ENCODE measurements around the gene URM1.

URM1 gene

GRCh38 chr9:128416014-128416413, 44.8 kb downstream of the URM1 start:
- Histone ChIP-seq H2AFZ (ENCODE audit: low read length) (no peak overlapping the region), H3K9me3 (ENCODE audit: insufficient read depth, low read depth, low read length) (no peaks in the 10 kb centered on the region)
- no peak for TF ChIP-seq EZH2phosphoT487 (IDR thresholded peaks at IDR 0.05; ENCODE audit: borderline replicate concordance)
- no peak for TF ChIP-seq CTCF (conservative IDR thresholded peaks at IDR 0.05; ENCODE audit: low read length)

GRCh38 chr9:128416432-128417019, 45.4 kb downstream of the URM1 start:
- H3K9me2 ChIP-seq (replicated peaks; ENCODE audit: low read depth, low read length), result no peaks in the 10 kb centered on the region
- H3K27me3 ChIP-seq (ENCODE audit: insufficient read depth, low read length, poor library complexity, severe bottlenecking), result no peaks in the 10 kb centered on the region
- no peak overlapping the region for H3K9ac ChIP-seq (ENCODE audit: low read depth, low read length, poor library complexity, severe bottlenecking)
- no peaks in the 10 kb centered on the region for H3K9me3 ChIP-seq (ENCODE audit: insufficient read depth, low read depth, low read length)
- H3F3A ChIP-seq (ENCODE audit: low read depth), result no peaks in the 10 kb centered on the region
- H3K4me1 ChIP-seq (ENCODE audit: insufficient read depth, low read length, poor library complexity, severe bottlenecking), result peaks cover 8% of the 10 kb centered on the region
- no peaks in the 10 kb centered on the region for H3K36me3 ChIP-seq (ENCODE audit: insufficient read depth, low read length)
- TF ChIP-seq CTCF (conservative IDR thresholded peaks at IDR 0.05; ENCODE audit: low read length) (no peak), EZH2phosphoT487 (IDR thresholded peaks at IDR 0.05; ENCODE audit: borderline replicate concordance) (no peak)
- no peaks in the 10 kb centered on the region for H4K20me1 ChIP-seq (ENCODE audit: insufficient read depth, low read length, poor library complexity, severe bottlenecking)
- no peak overlapping the region for H2AFZ ChIP-seq (ENCODE audit: low read length)
- H3K4me3 ChIP-seq (ENCODE audit: low read length, poor library complexity, severe bottlenecking), result no peak overlapping the region
- H3K4me2 ChIP-seq (ENCODE audit: low read depth, low read length, poor library complexity, severe bottlenecking), result no peak overlapping the region
- H3K79me2 ChIP-seq (ENCODE audit: insufficient read depth, low read length), result no peaks in the 10 kb centered on the region

More at GRCh38 chr9:128416014-128416413, 44.8 kb downstream of the URM1 start:
- Histone ChIP-seq H3K4me1 (ENCODE audit: insufficient read depth, low read length, poor library complexity, severe bottlenecking) (peaks cover 3% of the 10 kb centered on the region), H4K20me1 (ENCODE audit: insufficient read depth, low read length, poor library complexity, severe bottlenecking) (no peaks in the 10 kb centered on the region), H3K4me2 (ENCODE audit: low read depth, low read length, poor library complexity, severe bottlenecking) (no peak overlapping the region), H3K9ac (ENCODE audit: low read depth, low read length, poor library complexity, severe bottlenecking) (no peak overlapping the region), H3K4me3 (ENCODE audit: low read length, poor library complexity, severe bottlenecking) (no peak overlapping the region), H3F3A (ENCODE audit: low read depth) (no peaks in the 10 kb centered on the region), H3K36me3 (ENCODE audit: insufficient read depth, low read length) (no peaks in the 10 kb centered on the region), H3K79me2 (ENCODE audit: insufficient read depth, low read length) (no peaks in the 10 kb centered on the region), H3K27me3 (ENCODE audit: insufficient read depth, low read length, poor library complexity, severe bottlenecking) (no peaks in the 10 kb centered on the region), H3K9me2 (replicated peaks; ENCODE audit: low read depth, low read length) (no peaks in the 10 kb centered on the region)

GRCh38 chr9:128419061-128419925, 48.1 kb downstream of the URM1 start:
- TF ChIP-seq EZH2phosphoT487 (IDR thresholded peaks at IDR 0.05; ENCODE audit: borderline replicate concordance) (no peak), CTCF (conservative IDR thresholded peaks at IDR 0.05; ENCODE audit: low read length) (no peak)

More at GRCh38 chr9:128419061-128419925, 48.1 kb downstream of the URM1 start:
- H4K20me1 ChIP-seq (ENCODE audit: insufficient read depth, low read length, poor library complexity, severe bottlenecking), result no peaks in the 10 kb centered on the region
- no peak overlapping the region for H3K4me3 ChIP-seq (ENCODE audit: low read length, poor library complexity, severe bottlenecking)
- no peaks in the 10 kb centered on the region for H3F3A ChIP-seq (ENCODE audit: low read depth)
- H3K4me2 ChIP-seq (ENCODE audit: low read depth, low read length, poor library complexity, severe bottlenecking), result peak overlapping the region; percentile 78
- H2AFZ ChIP-seq (ENCODE audit: low read length), result peak overlapping the region; percentile 100; the same call in 1 of the 2 replicates
- no peaks in the 10 kb centered on the region for H3K9me2 ChIP-seq (replicated peaks; ENCODE audit: low read depth, low read length)
- H3K36me3 ChIP-seq (ENCODE audit: insufficient read depth, low read length), result no peaks in the 10 kb centered on the region
- H3K27me3 ChIP-seq (ENCODE audit: insufficient read depth, low read length, poor library complexity, severe bottlenecking), result no peaks in the 10 kb centered on the region
- H3K9ac ChIP-seq (ENCODE audit: low read depth, low read length, poor library complexity, severe bottlenecking), result no peak overlapping the region
- peaks cover 13% of the 10 kb centered on the region for H3K4me1 ChIP-seq (ENCODE audit: insufficient read depth, low read length, poor library complexity, severe bottlenecking)
- H3K79me2 ChIP-seq (ENCODE audit: insufficient read depth, low read length), result no peaks in the 10 kb centered on the region
- H3K9me3 ChIP-seq (ENCODE audit: insufficient read depth, low read depth, low read length), result no peaks in the 10 kb centered on the region

Measured in Loucy (cell line).